ENCODE results near the gene ARRDC4. TPM values are rescaled to one million over a fixed set of nuclear protein-coding genes. Genes with fewer than 3 reads are reported as not detected.

The ARRDC4 gene
- total RNA-seq, 1 donor from 2014 or later = 0.27 TPM

DNA sequence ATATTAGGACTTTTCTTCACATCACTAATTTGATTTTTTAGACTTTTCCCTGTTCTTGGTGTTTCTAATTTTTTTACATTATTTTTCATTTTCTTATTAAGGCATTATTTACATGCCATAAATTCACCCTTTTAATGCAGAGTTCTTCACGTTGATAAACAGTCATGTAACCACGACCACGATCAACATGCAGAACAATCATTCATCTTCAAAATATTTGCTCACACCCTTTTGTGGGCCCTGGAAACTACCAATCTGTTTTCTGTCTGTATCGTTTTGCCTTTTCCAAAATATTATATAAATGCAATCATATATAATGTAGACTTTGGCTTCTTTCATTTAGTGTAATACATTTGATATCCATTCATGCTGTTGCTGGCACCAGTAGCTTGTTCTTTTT, 48.7 kb downstream of the ARRDC4 start:
- DNase-seq (ENCODE audit: low spot score) = no peak
- Mint-ChIP-seq H3K27me3 (ENCODE audit: low read depth) (peaks cover 5% of the 10 kb centered on the region), H3K4me1 (ENCODE audit: low read depth) (no peaks in the 10 kb centered on the region), H3K36me3 (ENCODE audit: low read depth) (no peaks in the 10 kb centered on the region), H3K9me3 (no peaks in the 10 kb centered on the region), H3K4me3 (ENCODE audit: low read depth) (no peak overlapping the region), H3K27ac (no peak overlapping the region)
- intact Hi-C loops (cut with micrococcal nuclease) = no loop called here

DNA sequence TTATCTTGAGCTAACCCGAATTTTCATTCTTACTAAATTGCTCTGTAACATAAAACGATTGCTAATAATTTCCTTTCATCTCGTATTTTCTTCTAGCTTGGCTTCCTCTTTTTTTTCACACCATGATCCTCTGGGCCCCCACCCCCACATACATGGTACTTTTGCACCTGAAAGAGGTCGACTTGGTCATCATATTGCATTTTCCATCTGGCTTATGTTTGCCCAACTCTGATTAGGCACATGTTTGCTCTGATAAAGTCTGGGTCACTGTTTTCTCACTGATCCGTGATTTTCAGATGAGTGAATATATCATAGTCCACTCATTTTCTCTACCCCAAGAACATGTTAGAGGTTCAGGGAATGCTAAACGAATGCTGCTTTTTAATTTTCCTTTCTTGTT, 49.5 kb downstream of the ARRDC4 start:
- intact Hi-C loops (cut with micrococcal nuclease) = no loop called here
- H3K9me3 Mint-ChIP-seq = no peaks in the 10 kb centered on the region
- H3K27ac Mint-ChIP-seq = no peak overlapping the region
- H3K4me1 Mint-ChIP-seq (ENCODE audit: low read depth) = no peaks in the 10 kb centered on the region
- H3K36me3 Mint-ChIP-seq (ENCODE audit: low read depth) = no peaks in the 10 kb centered on the region
- H3K27me3 Mint-ChIP-seq (ENCODE audit: low read depth) = peaks cover 5% of the 10 kb centered on the region
- no peak overlapping the region for H3K4me3 Mint-ChIP-seq (ENCODE audit: low read depth)
- DNase-seq (ENCODE audit: low spot score) = no peak

DNA sequence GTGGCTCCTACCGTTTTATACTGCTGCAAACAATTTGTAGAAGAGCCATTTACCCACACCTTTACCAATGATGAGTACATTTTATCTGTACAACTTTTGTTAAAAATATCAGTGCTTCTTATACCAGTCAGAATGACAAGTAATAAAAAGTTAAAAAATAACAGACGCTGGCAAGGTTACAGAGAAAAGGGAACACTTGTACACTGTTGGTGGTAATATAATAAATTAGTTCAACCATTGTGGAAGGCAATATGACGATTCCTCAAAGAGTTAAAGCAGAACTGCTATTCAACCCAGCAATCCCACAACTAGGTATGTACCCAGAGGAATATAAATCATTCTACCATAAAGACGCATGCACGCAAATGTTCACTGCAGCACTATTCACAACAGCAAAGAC, 51.9 kb downstream of the ARRDC4 start:
- no peak overlapping the region for H3K4me3 Mint-ChIP-seq (ENCODE audit: low read depth)
- intact Hi-C loops (cut with micrococcal nuclease) = no loop called here
- no peak for DNase-seq (ENCODE audit: low spot score)
- no peaks in the 10 kb centered on the region for H3K36me3 Mint-ChIP-seq (ENCODE audit: low read depth)
- peaks cover 5% of the 10 kb centered on the region for H3K27me3 Mint-ChIP-seq (ENCODE audit: low read depth)
- H3K4me1 Mint-ChIP-seq (ENCODE audit: low read depth) = no peaks in the 10 kb centered on the region
- no peak overlapping the region for H3K27ac Mint-ChIP-seq
- H3K9me3 Mint-ChIP-seq = no peaks in the 10 kb centered on the region

DNA sequence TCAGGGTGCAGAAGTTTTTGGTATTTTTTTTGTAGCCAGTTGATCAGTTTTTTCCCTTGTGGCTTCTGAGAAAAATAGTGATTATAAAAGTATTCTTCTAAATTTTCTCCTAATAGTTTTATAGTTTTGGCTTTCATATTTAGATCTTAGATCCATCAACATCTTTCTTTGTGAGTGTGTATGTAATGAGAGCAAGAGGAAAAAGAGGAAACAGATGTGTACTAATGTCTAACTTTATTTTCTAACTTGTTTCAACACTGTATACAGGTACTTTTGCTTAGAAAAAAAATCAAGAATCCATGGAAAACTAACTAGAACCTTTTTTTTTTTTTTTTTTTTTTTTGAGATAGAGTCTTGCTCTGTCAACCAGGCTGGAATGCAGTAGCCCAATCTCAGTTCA, 53.1 kb downstream of the ARRDC4 start:
- no peak overlapping the region for H3K4me3 Mint-ChIP-seq (ENCODE audit: low read depth)
- no peak for DNase-seq (ENCODE audit: low spot score)
- no peak overlapping the region for H3K27ac Mint-ChIP-seq
- no peaks in the 10 kb centered on the region for H3K9me3 Mint-ChIP-seq
- H3K27me3 Mint-ChIP-seq (ENCODE audit: low read depth) = peaks cover 5% of the 10 kb centered on the region
- H3K4me1 Mint-ChIP-seq (ENCODE audit: low read depth) = no peaks in the 10 kb centered on the region
- intact Hi-C loops (cut with micrococcal nuclease) = no loop called here
- no peaks in the 10 kb centered on the region for H3K36me3 Mint-ChIP-seq (ENCODE audit: low read depth)

DNA sequence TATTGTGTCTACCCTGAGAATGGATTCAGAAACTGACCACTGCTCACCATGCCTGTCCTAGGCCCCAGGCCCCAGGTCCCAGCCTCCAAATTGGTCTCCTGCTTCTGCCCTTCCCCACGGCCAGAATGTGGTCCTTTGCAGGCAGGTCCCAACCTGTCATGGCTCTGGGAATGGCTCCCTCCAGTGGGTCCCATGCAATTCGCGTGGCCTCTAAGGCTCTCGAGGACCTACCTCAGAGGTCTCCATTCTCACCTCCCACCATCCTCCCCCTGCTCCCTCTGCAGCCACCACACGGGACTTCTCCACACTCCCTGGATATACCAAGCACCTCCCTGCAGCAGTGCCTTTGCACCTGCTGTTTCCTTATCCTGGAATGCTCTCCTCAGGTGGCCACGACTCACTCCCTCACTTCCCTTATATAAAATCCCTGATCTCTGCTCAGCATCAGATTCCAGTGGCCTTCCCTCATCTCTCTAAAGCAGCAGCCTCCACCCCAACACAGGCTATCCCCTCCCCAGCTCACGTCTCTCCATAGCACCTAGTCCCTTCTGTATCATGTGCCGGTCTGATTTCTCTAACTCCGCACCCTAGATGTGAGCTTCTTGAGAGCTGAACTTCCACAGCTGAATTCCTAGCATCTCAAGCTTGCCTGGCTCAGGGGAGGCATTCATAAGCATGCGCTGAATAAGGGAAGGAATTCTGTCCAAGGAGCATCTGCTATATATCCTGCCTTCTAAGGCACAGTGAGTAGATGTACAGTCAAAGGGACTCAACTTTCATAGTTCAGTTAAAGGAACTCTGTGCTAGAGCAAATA, 56.9 kb downstream of the ARRDC4 start:
- Mint-ChIP-seq H3K9me3 (no peaks in the 10 kb centered on the region), H3K4me1 (ENCODE audit: low read depth) (no peaks in the 10 kb centered on the region), H3K27me3 (ENCODE audit: low read depth) (no peaks in the 10 kb centered on the region), H3K27ac (no peak overlapping the region), H3K36me3 (ENCODE audit: low read depth) (no peaks in the 10 kb centered on the region), H3K4me3 (ENCODE audit: low read depth) (no peak overlapping the region)
- DNase-seq (ENCODE audit: low spot score) = no peak
- intact Hi-C loops (cut with micrococcal nuclease) = no loop called here

DNA sequence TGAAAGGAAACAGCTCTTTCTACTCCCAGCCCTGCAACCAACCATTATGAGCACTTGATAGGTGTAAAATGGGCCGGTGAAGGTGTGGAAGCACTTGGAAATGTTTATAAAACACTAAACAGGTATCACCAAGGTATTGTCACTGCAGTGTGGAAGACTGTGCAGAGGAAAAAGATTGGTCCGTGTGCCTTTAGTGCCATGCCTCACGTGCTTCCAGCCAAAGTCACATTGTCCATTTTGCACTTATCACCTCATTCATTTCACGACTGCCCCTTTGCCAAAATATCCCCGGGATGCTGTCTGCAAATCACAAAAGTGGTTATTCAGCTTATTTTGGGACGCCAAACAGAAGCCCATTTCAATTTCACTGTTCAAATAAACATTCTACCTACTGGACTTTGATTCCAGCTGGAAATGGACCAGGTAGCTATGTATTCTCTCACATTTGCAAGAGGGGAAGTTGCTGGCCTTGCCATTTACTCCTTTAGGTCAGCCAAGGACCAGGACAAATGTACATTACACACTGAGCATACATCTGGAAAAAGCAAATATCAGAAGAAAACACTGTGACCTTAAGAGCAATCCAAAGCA, 58.4 kb downstream of the ARRDC4 start:
- no peak for DNase-seq (ENCODE audit: low spot score)
- Mint-ChIP-seq H3K27me3 (ENCODE audit: low read depth) (no peaks in the 10 kb centered on the region), H3K36me3 (ENCODE audit: low read depth) (no peaks in the 10 kb centered on the region), H3K4me3 (ENCODE audit: low read depth) (no peak overlapping the region), H3K4me1 (ENCODE audit: low read depth) (no peaks in the 10 kb centered on the region), H3K9me3 (no peaks in the 10 kb centered on the region), H3K27ac (no peak overlapping the region)
- intact Hi-C loops (cut with micrococcal nuclease) = no loop called here
